ENCODE data around the gene CTAGE1.

CTAGE1 gene

GRCh38 chr18:22455425-22456115 lies 37.9 kb upstream of the CTAGE1 start:
- WGBS, 2 donors (ENCODE audit: extremely low coverage in 2 of 2, insufficient read length in 2 of 2, insufficient replicate concordance in 1 of 2): 100% methylated on average over 1 of the region's 3 CpGs; no CpG with 5 or more reads in 1 of the 2 donors
- Histone ChIP-seq H3K9ac (ENCODE audit: low read depth, low read length, poor library complexity) (no peak overlapping the region), H3K27me3 (ENCODE audit: control insufficient read depth in 3 of 3, insufficient read depth in 3 of 3, low read depth in 1 of 3, low read length in 3 of 3) (peaks cover 0 to 3% (median 0%) of the 10 kb centered on the region in 3 experiments), H4K8ac (ENCODE audit: low read depth, low read length) (no peak overlapping the region), H2BK12ac (ENCODE audit: low read length) (no peak overlapping the region), H2BK5ac (ENCODE audit: low read length) (no peak overlapping the region), H4K91ac (ENCODE audit: low read depth, low read length, poor library complexity) (no peak overlapping the region), H2AK5ac (ENCODE audit: low read depth, low read length) (no peak overlapping the region), H2BK120ac (ENCODE audit: low read depth, low read length) (no peak overlapping the region), H3K4me1 (ENCODE audit: control insufficient read depth in 2 of 2, insufficient read depth in 1 of 2, low read depth in 1 of 2, low read length in 2 of 2) (peaks cover 0 to 12% of the 10 kb centered on the region in 2 donors), H3K4me2 (ENCODE audit: insufficient read depth, low read length, poor library complexity, severe bottlenecking) (no peak overlapping the region), H3K23ac (ENCODE audit: low read depth, low read length, poor library complexity) (no peak overlapping the region), H3K4ac (ENCODE audit: low read length) (no peak overlapping the region), H3K9me3 (replicated peaks in 1 of 2; ENCODE audit: control insufficient read depth in 2 of 2, insufficient read depth in 1 of 2, low read depth in 1 of 2, low read length in 2 of 2) (no peaks in the 10 kb centered on the region), H2BK15ac (ENCODE audit: low read length) (no peak overlapping the region), H3K79me1 (ENCODE audit: low read depth, low read length) (no peaks in the 10 kb centered on the region), H3K18ac (ENCODE audit: low read length) (no peak overlapping the region), H3K14ac (ENCODE audit: low read length) (no peak overlapping the region), H3K36me3 (replicated peaks in 1 of 2; ENCODE audit: control insufficient read depth in 2 of 2, insufficient read depth in 2 of 2, low read length in 2 of 2) (no peaks in the 10 kb centered on the region), H3K27ac (replicated peaks; ENCODE audit: low read length) (no peak overlapping the region), H3K4me3 (ENCODE audit: low read length in 2 of 2) (no peak overlapping the region), H2AFZ (ENCODE audit: low read length) (no peak overlapping the region)
- DNase-seq (ENCODE audit: low spot score): no peak

- no peak overlapping the region for H4K91ac ChIP-seq (ENCODE audit: low read depth, low read length, poor library complexity)
- H2AK5ac ChIP-seq (ENCODE audit: low read depth, low read length): no peak overlapping the region
- no peak overlapping the region for H3K18ac ChIP-seq (ENCODE audit: low read length)
- no peak overlapping the region for H3K4me3 ChIP-seq (ENCODE audit: low read length in 2 of 2)
- no peaks in the 10 kb centered on the region for H3K79me1 ChIP-seq (ENCODE audit: low read depth, low read length)
- no peak overlapping the region for H3K27ac ChIP-seq (replicated peaks; ENCODE audit: low read length)
- no peak overlapping the region for H3K9ac ChIP-seq (ENCODE audit: low read depth, low read length, poor library complexity)
- H2BK120ac ChIP-seq (ENCODE audit: low read depth, low read length): no peak overlapping the region
- H3K23ac ChIP-seq (ENCODE audit: low read depth, low read length, poor library complexity): no peak overlapping the region
- H3K4me1 ChIP-seq (ENCODE audit: control insufficient read depth in 2 of 2, insufficient read depth in 1 of 2, low read depth in 1 of 2, low read length in 2 of 2): peaks cover 0 to 12% of the 10 kb centered on the region in 2 donors
- H2BK12ac ChIP-seq (ENCODE audit: low read length): no peak overlapping the region
- no peaks in the 10 kb centered on the region for H3K36me3 ChIP-seq (replicated peaks in 1 of 2; ENCODE audit: control insufficient read depth in 2 of 2, insufficient read depth in 2 of 2, low read length in 2 of 2)
- no peak overlapping the region for H2BK5ac ChIP-seq (ENCODE audit: low read length)
- whole genome bisulfite sequencing, 2 donors (ENCODE audit: extremely low coverage in 2 of 2, insufficient read length in 2 of 2, insufficient replicate concordance in 1 of 2): no CpG with 5 or more reads among the region's 5 CpGs
- no peak overlapping the region for H2AFZ ChIP-seq (ENCODE audit: low read length)
- H3K27me3 ChIP-seq (ENCODE audit: control insufficient read depth in 3 of 3, insufficient read depth in 3 of 3, low read depth in 1 of 3, low read length in 3 of 3): peaks cover 0 to 3% (median 0%) of the 10 kb centered on the region in 3 experiments
- no peak for DNase-seq (ENCODE audit: low spot score)
- H3K4ac ChIP-seq (ENCODE audit: low read length): no peak overlapping the region
- no peak overlapping the region for H3K14ac ChIP-seq (ENCODE audit: low read length)
- no peak overlapping the region for H4K8ac ChIP-seq (ENCODE audit: low read depth, low read length)
- H2BK15ac ChIP-seq (ENCODE audit: low read length): no peak overlapping the region
- no peak overlapping the region for H3K4me2 ChIP-seq (ENCODE audit: insufficient read depth, low read length, poor library complexity, severe bottlenecking)
- peaks cover 0 to under 1% of the 10 kb centered on the region in 2 donors for H3K9me3 ChIP-seq (replicated peaks in 1 of 2; ENCODE audit: control insufficient read depth in 2 of 2, insufficient read depth in 1 of 2, low read depth in 1 of 2, low read length in 2 of 2)
These were observed 35.6 kb upstream of the CTAGE1 start for GRCh38 chr18:22453315-22453714.

DNA sequence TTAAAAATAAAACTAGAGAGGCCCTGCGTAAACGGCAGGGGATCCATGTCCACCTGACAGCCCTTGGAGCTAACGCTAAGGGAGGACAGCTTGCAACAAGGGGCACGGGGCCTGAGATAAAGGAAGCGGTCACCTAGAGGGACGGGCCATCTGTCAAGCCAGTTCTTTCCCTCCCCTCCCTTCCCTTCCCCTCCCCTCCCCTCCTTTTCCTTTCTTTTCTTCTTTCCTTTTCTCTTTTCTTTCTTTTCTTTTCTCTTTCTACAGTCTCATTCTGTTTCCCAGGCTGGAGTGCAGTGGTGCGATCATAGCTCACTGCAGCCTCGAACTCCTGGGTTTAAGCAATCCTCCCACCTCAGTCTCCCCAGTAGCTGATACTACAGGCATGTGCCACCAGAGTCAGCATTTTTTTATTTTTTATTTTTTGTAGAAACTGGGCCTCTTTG lies 34.5 kb upstream of the CTAGE1 start:
- Histone ChIP-seq H3K36me3 (replicated peaks in 1 of 2; ENCODE audit: control insufficient read depth in 2 of 2, insufficient read depth in 2 of 2, low read length in 2 of 2) (no peaks in the 10 kb centered on the region), H2BK120ac (ENCODE audit: low read depth, low read length) (no peak overlapping the region), H2BK5ac (ENCODE audit: low read length) (no peak overlapping the region), H3K4me1 (ENCODE audit: control insufficient read depth in 2 of 2, insufficient read depth in 1 of 2, low read depth in 1 of 2, low read length in 2 of 2) (peaks cover 0 to 9% of the 10 kb centered on the region in 2 donors), H3K27me3 (ENCODE audit: control insufficient read depth in 3 of 3, insufficient read depth in 3 of 3, low read depth in 1 of 3, low read length in 3 of 3) (peaks cover 0 to 3% (median 0%) of the 10 kb centered on the region in 3 experiments), H3K27ac (replicated peaks; ENCODE audit: low read length) (no peak overlapping the region), H3K4me2 (ENCODE audit: insufficient read depth, low read length, poor library complexity, severe bottlenecking) (peak overlapping the region; percentile 31), H3K79me1 (ENCODE audit: low read depth, low read length) (no peaks in the 10 kb centered on the region), H2AK5ac (ENCODE audit: low read depth, low read length) (no peak overlapping the region), H4K8ac (ENCODE audit: low read depth, low read length) (no peak overlapping the region), H3K14ac (ENCODE audit: low read length) (no peak overlapping the region), H3K9me3 (replicated peaks in 1 of 2; ENCODE audit: control insufficient read depth in 2 of 2, insufficient read depth in 1 of 2, low read depth in 1 of 2, low read length in 2 of 2) (peaks cover 0 to 2% of the 10 kb centered on the region in 2 donors), H2BK12ac (ENCODE audit: low read length) (no peak overlapping the region), H4K91ac (ENCODE audit: low read depth, low read length, poor library complexity) (no peak overlapping the region), H3K4me3 (ENCODE audit: low read length in 2 of 2) (no peak overlapping the region), H2BK15ac (ENCODE audit: low read length) (peak overlapping the region; percentile 56), H3K18ac (ENCODE audit: low read length) (peak overlapping the region; percentile 89), H2AFZ (ENCODE audit: low read length) (no peak overlapping the region), H3K4ac (ENCODE audit: low read length) (no peak overlapping the region), H3K9ac (ENCODE audit: low read depth, low read length, poor library complexity) (no peak overlapping the region), H3K23ac (ENCODE audit: low read depth, low read length, poor library complexity) (no peak overlapping the region)
- DNase-seq (ENCODE audit: low spot score): no peak
- no CpG with 5 or more reads among the region's 8 CpGs for WGBS, 2 donors (ENCODE audit: extremely low coverage in 2 of 2, insufficient read length in 2 of 2, insufficient replicate concordance in 1 of 2)

- H3K14ac ChIP-seq (ENCODE audit: low read length): no peak overlapping the region
- no peak overlapping the region for H2BK5ac ChIP-seq (ENCODE audit: low read length)
- H3K79me1 ChIP-seq (ENCODE audit: low read depth, low read length): no peaks in the 10 kb centered on the region
- H3K4ac ChIP-seq (ENCODE audit: low read length): no peak overlapping the region
- no peak overlapping the region for H4K91ac ChIP-seq (ENCODE audit: low read depth, low read length, poor library complexity)
- no peak overlapping the region for H3K4me3 ChIP-seq (ENCODE audit: low read length in 2 of 2)
- no peak overlapping the region for H2AK5ac ChIP-seq (ENCODE audit: low read depth, low read length)
- H4K8ac ChIP-seq (ENCODE audit: low read depth, low read length): no peak overlapping the region
- H3K9me3 ChIP-seq (replicated peaks in 1 of 2; ENCODE audit: control insufficient read depth in 2 of 2, insufficient read depth in 1 of 2, low read depth in 1 of 2, low read length in 2 of 2): peaks cover 0 to 2% of the 10 kb centered on the region in 2 donors
- H3K18ac ChIP-seq (ENCODE audit: low read length): peak overlapping the region; percentile 35
- H2AFZ ChIP-seq (ENCODE audit: low read length): no peak overlapping the region
- H3K36me3 ChIP-seq (replicated peaks in 1 of 2; ENCODE audit: control insufficient read depth in 2 of 2, insufficient read depth in 2 of 2, low read length in 2 of 2): no peaks in the 10 kb centered on the region
- H3K23ac ChIP-seq (ENCODE audit: low read depth, low read length, poor library complexity): no peak overlapping the region
- no peak overlapping the region for H3K9ac ChIP-seq (ENCODE audit: low read depth, low read length, poor library complexity)
- H2BK12ac ChIP-seq (ENCODE audit: low read length): no peak overlapping the region
- no peak overlapping the region for H3K4me2 ChIP-seq (ENCODE audit: insufficient read depth, low read length, poor library complexity, severe bottlenecking)
- H3K27me3 ChIP-seq (ENCODE audit: control insufficient read depth in 3 of 3, insufficient read depth in 3 of 3, low read depth in 1 of 3, low read length in 3 of 3): peaks cover 0 to 3% (median 0%) of the 10 kb centered on the region in 3 experiments
- H3K27ac ChIP-seq (replicated peaks; ENCODE audit: low read length): peak overlapping the region; percentile 40
- DNase-seq (ENCODE audit: low spot score): peak; percentile 29
- no CpG with 5 or more reads among the region's 7 CpGs for WGBS, 2 donors (ENCODE audit: extremely low coverage in 2 of 2, insufficient read length in 2 of 2, insufficient replicate concordance in 1 of 2)
- H2BK120ac ChIP-seq (ENCODE audit: low read depth, low read length): no peak overlapping the region
- peak overlapping the region; percentile 56 for H2BK15ac ChIP-seq (ENCODE audit: low read length)
- H3K4me1 ChIP-seq (ENCODE audit: control insufficient read depth in 2 of 2, insufficient read depth in 1 of 2, low read depth in 1 of 2, low read length in 2 of 2): peaks cover 0 to 9% of the 10 kb centered on the region in 2 donors
These were observed 34.1 kb upstream of the CTAGE1 start for GRCh38 chr18:22451796-22452195.
